ENCODE data around the gene RPL34.
A peak's percentile ranks its signal among the peaks of the same experiment; 100 is the strongest.
"Not testable (repeated sequence)": the region's sequence is repeated elsewhere in the genome, so short reads cannot be mapped to it uniquely, and the experiment has no call there.

Gene RPL34

GRCh38 chr4:108620101-108620932, at the start of gene RPL34:
TSS of gene RPL34 (plus strand) at chr4:108620576. CDS start at chr4:108621960, 1,384 bp downstream.
- DNase-seq (ENCODE audit: low read depth): peak; percentile 98
- peak within 1 kb of the TSS; percentile 99 for H3K4me3 ChIP-seq (ENCODE audit: low read depth, low read length)

- DNase-seq (ENCODE audit: low read depth): peak; percentile 34
- H3K4me3 ChIP-seq (ENCODE audit: low read depth, low read length): no peak overlapping the region
Observed at GRCh38 chr4:108570993-108571569, 49.3 kb upstream of the RPL34 start.

GRCh38 chr4:108574402-108574801, 46.0 kb upstream of the RPL34 start:
- DNase-seq (ENCODE audit: low read depth): no peak
- H3K4me3 ChIP-seq (ENCODE audit: low read depth, low read length): no peak overlapping the region

GRCh38 chr4:108581083-108581482, 39.3 kb upstream of the RPL34 start:
- H3K4me3 ChIP-seq (ENCODE audit: low read depth, low read length): no peak overlapping the region
- no peak for DNase-seq (ENCODE audit: low read depth)

GRCh38 chr4:108586778-108587177, 33.6 kb upstream of the RPL34 start:
- DNase-seq (ENCODE audit: low read depth): no peak
- no peak overlapping the region for H3K4me3 ChIP-seq (ENCODE audit: low read depth, low read length)

- no peak for DNase-seq (ENCODE audit: low read depth)
- no peak overlapping the region for H3K4me3 ChIP-seq (ENCODE audit: low read depth, low read length)
Observed at GRCh38 chr4:108588878-108589277, 31.5 kb upstream of the RPL34 start.

- no peak overlapping the region for H3K4me3 ChIP-seq (ENCODE audit: low read depth, low read length)
- no peak for DNase-seq (ENCODE audit: low read depth)
Observed at GRCh38 chr4:108589961-108590360, 30.4 kb upstream of the RPL34 start.

- peak; percentile 12 for DNase-seq (ENCODE audit: low read depth)
- no peak overlapping the region for H3K4me3 ChIP-seq (ENCODE audit: low read depth, low read length)
Observed at GRCh38 chr4:108590776-108591175, 29.6 kb upstream of the RPL34 start.

GRCh38 chr4:108592674-108592986, 27.7 kb upstream of the RPL34 start:
- no peak overlapping the region for H3K4me3 ChIP-seq (ENCODE audit: low read depth, low read length)
- DNase-seq (ENCODE audit: low read depth): no peak

- H3K4me3 ChIP-seq (ENCODE audit: low read depth, low read length); DNase-seq (ENCODE audit: low read depth): not testable (repeated sequence)
Observed at GRCh38 chr4:108594296-108594695, 26.1 kb upstream of the RPL34 start.

- DNase-seq (ENCODE audit: low read depth): no peak
- no peak overlapping the region for H3K4me3 ChIP-seq (ENCODE audit: low read depth, low read length)
Observed at GRCh38 chr4:108596344-108596743, 24.0 kb upstream of the RPL34 start.

GRCh38 chr4:108601106-108601505, 19.3 kb upstream of the RPL34 start:
- DNase-seq (ENCODE audit: low read depth): no peak
- no peak overlapping the region for H3K4me3 ChIP-seq (ENCODE audit: low read depth, low read length)

- no peak for DNase-seq (ENCODE audit: low read depth)
- no peak overlapping the region for H3K4me3 ChIP-seq (ENCODE audit: low read depth, low read length)
Observed at GRCh38 chr4:108601532-108601931, 18.8 kb upstream of the RPL34 start.

- no peak overlapping the region for H3K4me3 ChIP-seq (ENCODE audit: low read depth, low read length)
- DNase-seq (ENCODE audit: low read depth): no peak
Observed at GRCh38 chr4:108602163-108602562, 18.2 kb upstream of the RPL34 start.

GRCh38 chr4:108607079-108607815, 13.1 kb upstream of the RPL34 start:
- H3K4me3 ChIP-seq (ENCODE audit: low read depth, low read length): no peak overlapping the region
- no peak for DNase-seq (ENCODE audit: low read depth)

GRCh38 chr4:108611365-108611764, 9.0 kb upstream of the RPL34 start:
- peak overlapping the region; percentile 46 for H3K4me3 ChIP-seq (ENCODE audit: low read depth, low read length)

GRCh38 chr4:108612365-108612764, 8.0 kb upstream of the RPL34 start:
- DNase-seq (ENCODE audit: low read depth): no peak
- H3K4me3 ChIP-seq (ENCODE audit: low read depth, low read length): no peak overlapping the region

More at GRCh38 chr4:108611365-108611764, 9.0 kb upstream of the RPL34 start:
- DNase-seq (ENCODE audit: low read depth): no peak

GRCh38 chr4:108619372-108620100, 840 bp upstream of the RPL34 start:
- peak overlapping the region; percentile 99 for H3K4me3 ChIP-seq (ENCODE audit: low read depth, low read length)
- no peak for DNase-seq (ENCODE audit: low read depth)

GRCh38 chr4:108620933-108621905, 843 bp downstream of the RPL34 start:
- H3K4me3 ChIP-seq (ENCODE audit: low read depth, low read length): peak overlapping the region; percentile 99
- DNase-seq (ENCODE audit: low read depth): no peak

Data from skeletal muscle cell (primary cell).